Natural killer cell (primary cell): ENCODE results near the gene MEIOSIN. TPM values are rescaled to one million over a fixed set of nuclear protein-coding genes. Genes with fewer than 3 reads are reported as not detected.
A peak's percentile ranks its signal among the peaks of the same experiment; 100 is the strongest.

Experiments
- ATAC-seq, 3 donors: fragments of 150-1000 bp in 2 of 3; fragments of 200-7000 bp in 1 of 3; cut with Tn5 transposase; 1 replicate in 1 of 3; 2 replicates in 2 of 3; pipeline ENCODE4 v1.10.0; 2021; ENCODE audit warnings: mild to moderate bottlenecking in 2 of 3, moderate library complexity in 2 of 3
- DNase-seq, 2 donors: peaks; one replicate each; pipeline versions ENCODE4 v3.0.0 to v3.0.0-alpha.2; 2013 to 2021; ENCODE audit warnings: mixed read lengths in 1 of 2
- H3K27ac ChIP-seq: one replicate; pipeline ENCODE4 v1.5.1; 2013; ENCODE audit warnings: mild to moderate bottlenecking, low read length
- H3K27me3 ChIP-seq: one replicate; pipeline ENCODE4 v1.6.1; 2013; ENCODE audit warnings: low read length; ENCODE audit not compliant: control insufficient read depth, insufficient read depth
- H3K36me3 ChIP-seq: one replicate; pipeline ENCODE4 v1.6.1; 2013; ENCODE audit warnings: low read length; ENCODE audit not compliant: control insufficient read depth, insufficient read depth
- H3K4me1 ChIP-seq: one replicate; pipeline ENCODE4 v1.6.1; 2013; ENCODE audit warnings: low read length; ENCODE audit not compliant: control insufficient read depth, insufficient read depth
- H3K4me3 ChIP-seq: one replicate; pipeline ENCODE4 v1.5.1; 2013; ENCODE audit warnings: low read length
- H3K9me3 ChIP-seq: one replicate; pipeline ENCODE4 v1.6.1; 2013; ENCODE audit warnings: low read length; ENCODE audit not compliant: control insufficient read depth, insufficient read depth
- H3K27ac Mint-ChIP-seq, 2 donors: one replicate each; pipeline ENCODE4 v1.8.0; 2022; ENCODE audit warnings: mild to moderate bottlenecking in 2 of 2, mixed read lengths in 2 of 2, moderate library complexity in 1 of 2
- H3K27me3 Mint-ChIP-seq, 2 donors: one replicate each; pipeline ENCODE4 v1.8.0; 2022; ENCODE audit warnings: low read depth in 2 of 2, mixed read lengths in 2 of 2
- H3K36me3 Mint-ChIP-seq: one replicate; pipeline ENCODE4 v1.8.0; 2022; ENCODE audit warnings: mixed read lengths
- H3K4me1 Mint-ChIP-seq, 2 donors: one replicate each; pipeline ENCODE4 v1.8.0; 2022; ENCODE audit warnings: mixed read lengths in 2 of 2
- H3K4me3 Mint-ChIP-seq: one replicate; pipeline ENCODE4 v1.8.0; 2022; ENCODE audit warnings: mild to moderate bottlenecking, moderate library complexity, mixed read lengths
- H3K9me3 Mint-ChIP-seq, 2 donors: one replicate each; pipeline ENCODE4 v1.8.0; 2022; ENCODE audit warnings: mixed read lengths in 2 of 2
- WGBS: methylation state at CpG from one replicate; pipeline ENCODE4 v1.1.7; 2013; ENCODE audit warnings: missing lambda C conversion rate; ENCODE audit not compliant: insufficient coverage; 5-methylcytosine and 5-hydroxymethylcytosine counted together
- intact Hi-C: fragments of 100-400 bp; cut with micrococcal nuclease; formaldehyde crosslinking; loops from one replicate; pipeline ENCODE4 v1.14.2; 2022
- total RNA-seq, 4 donors: library from RNA; stranded (reverse); fragments of 120-200 nt in 1 of 4; gene quantifications; one replicate each; pipeline versions ENCODE4 v1.2.3 to v1.2.4, GENCODE V29; 2013 to 2022
- TF ChIP-seq, protein P1 (sequence below): fragments of 200-600 bp; IDR thresholded peaks from one replicate; pipeline ENCODE4 v1.8.0; 2022; ENCODE audit warnings: antibody characterized with exemption

The MEIOSIN gene
- total RNA-seq, 3 donors from 2014 or later (not counting 1 experiment from before 2014, with no cell fraction given), result not detected

DNA sequence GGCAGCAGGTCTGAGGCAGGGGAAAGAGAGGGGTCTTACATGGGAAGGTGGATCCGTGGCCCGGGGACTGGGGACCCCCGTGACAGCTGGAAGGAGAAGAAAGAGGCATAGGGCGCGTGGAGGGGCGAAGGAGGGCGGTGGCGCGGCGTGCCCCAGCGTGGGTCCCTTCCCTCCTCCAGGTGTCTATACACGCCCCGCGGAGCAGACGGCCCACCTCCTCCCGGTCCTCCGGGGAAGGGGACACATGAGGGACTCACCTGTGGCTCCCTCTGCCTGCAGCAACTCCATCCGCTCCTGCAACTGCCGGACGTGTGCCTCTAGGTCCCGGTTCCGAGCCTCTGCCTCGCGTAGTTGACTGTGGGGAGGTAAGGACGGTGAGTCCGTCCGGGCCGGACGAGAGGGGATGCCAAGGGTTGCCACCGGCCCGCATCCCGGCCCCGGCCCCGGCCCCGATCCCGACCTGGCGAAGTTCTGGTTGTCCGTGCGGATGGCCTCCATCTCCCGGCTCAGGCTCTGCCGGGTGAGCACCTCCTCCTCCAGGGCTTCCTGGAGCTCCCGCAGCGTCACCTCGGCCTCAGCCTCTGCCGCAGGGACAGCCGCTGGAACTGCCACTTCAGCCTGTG lies 38.2 kb downstream of the MEIOSIN start:
- Histone ChIP-seq H3K27me3 (peaks cover 6% of the 10 kb centered on the region), H3K9me3 (no peaks in the 10 kb centered on the region), H3K36me3 (no peaks in the 10 kb centered on the region), H3K4me1 (peaks cover 31% of the 10 kb centered on the region), H3K27ac (no peak overlapping the region), H3K4me3 (no peak overlapping the region)
- Mint-ChIP-seq H3K4me1 (peaks cover 5 to 28% of the 10 kb centered on the region in 2 donors), H3K9me3 (no peaks in the 10 kb centered on the region), H3K36me3 (no peaks in the 10 kb centered on the region), H3K27ac (peak overlapping the region in 1 of 2 donors; percentile 91), H3K4me3 (peak overlapping the region; percentile 64), H3K27me3 (no peaks in the 10 kb centered on the region)
- TF ChIP-seq, protein P1, sequence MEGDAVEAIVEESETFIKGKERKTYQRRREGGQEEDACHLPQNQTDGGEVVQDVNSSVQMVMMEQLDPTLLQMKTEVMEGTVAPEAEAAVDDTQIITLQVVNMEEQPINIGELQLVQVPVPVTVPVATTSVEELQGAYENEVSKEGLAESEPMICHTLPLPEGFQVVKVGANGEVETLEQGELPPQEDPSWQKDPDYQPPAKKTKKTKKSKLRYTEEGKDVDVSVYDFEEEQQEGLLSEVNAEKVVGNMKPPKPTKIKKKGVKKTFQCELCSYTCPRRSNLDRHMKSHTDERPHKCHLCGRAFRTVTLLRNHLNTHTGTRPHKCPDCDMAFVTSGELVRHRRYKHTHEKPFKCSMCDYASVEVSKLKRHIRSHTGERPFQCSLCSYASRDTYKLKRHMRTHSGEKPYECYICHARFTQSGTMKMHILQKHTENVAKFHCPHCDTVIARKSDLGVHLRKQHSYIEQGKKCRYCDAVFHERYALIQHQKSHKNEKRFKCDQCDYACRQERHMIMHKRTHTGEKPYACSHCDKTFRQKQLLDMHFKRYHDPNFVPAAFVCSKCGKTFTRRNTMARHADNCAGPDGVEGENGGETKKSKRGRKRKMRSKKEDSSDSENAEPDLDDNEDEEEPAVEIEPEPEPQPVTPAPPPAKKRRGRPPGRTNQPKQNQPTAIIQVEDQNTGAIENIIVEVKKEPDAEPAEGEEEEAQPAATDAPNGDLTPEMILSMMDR, result no peak
- DNase-seq (no peak), ATAC-seq (no peak)
- WGBS, result 92% methylated on average over 46 of the region's 46 CpGs
- intact Hi-C loops, result loop anchor here (2.0 to 10.0 kb wide), 3 partner anchors 93 to 243 kb away; partner anchors contain the start of genes FOXA3 and SYMPK

DNA sequence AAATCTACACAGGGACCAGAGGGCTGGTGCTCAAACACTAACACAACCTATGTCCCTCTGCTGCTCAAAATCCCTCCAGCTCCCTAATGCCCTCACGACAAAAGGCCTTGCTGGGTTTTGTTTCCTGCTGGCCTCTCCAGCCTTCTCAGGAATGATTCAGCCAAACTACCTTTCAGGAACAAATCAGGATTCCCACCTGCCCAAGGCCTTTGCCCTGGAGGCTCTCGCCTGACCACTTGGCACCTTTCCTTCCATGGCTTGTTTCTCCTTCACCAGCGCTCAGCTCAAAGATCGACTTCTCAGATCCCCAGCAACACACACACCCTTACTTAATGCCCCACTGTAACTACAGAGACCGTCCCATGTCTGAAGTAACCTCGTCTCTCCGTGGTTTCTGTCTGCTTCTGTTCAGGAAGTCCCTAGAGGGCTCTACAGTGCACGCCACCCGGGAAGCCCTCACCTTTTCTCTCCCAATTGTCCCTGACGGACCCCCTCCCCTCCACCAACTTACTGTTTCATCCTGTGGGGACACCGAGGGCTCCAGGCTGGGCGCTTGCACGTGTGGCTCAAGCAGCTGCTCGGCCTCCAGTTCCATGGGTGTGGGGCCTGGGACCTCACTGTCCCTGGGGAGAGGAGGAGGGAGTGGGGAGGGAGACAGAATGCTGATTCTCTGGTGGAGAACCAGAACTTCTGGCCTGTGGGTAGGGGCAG lies 39.0 kb downstream of the MEIOSIN start:
- Mint-ChIP-seq H3K36me3 (no peaks in the 10 kb centered on the region), H3K27me3 (no peaks in the 10 kb centered on the region), H3K9me3 (no peaks in the 10 kb centered on the region), H3K4me3 (peak overlapping the region; percentile 26), H3K27ac (peak overlapping the region; percentile 8 to 75), H3K4me1 (peaks cover 5 to 28% of the 10 kb centered on the region in 2 donors)
- Histone ChIP-seq H3K27ac (no peak overlapping the region), H3K27me3 (peaks cover under 1% of the 10 kb centered on the region), H3K9me3 (no peaks in the 10 kb centered on the region), H3K36me3 (no peaks in the 10 kb centered on the region), H3K4me1 (peaks cover 31% of the 10 kb centered on the region), H3K4me3 (no peak overlapping the region)
- intact Hi-C loops, result loop anchor here (10.0 kb wide), 2 partner anchors 93 to 243 kb away; partner anchors contain the start of genes FOXA3 and SYMPK
- DNase-seq (no peak), ATAC-seq (no peak)
- TF ChIP-seq, protein P1, result no peak
- WGBS, result 67% methylated on average over 14 of the region's 14 CpGs

DNA sequence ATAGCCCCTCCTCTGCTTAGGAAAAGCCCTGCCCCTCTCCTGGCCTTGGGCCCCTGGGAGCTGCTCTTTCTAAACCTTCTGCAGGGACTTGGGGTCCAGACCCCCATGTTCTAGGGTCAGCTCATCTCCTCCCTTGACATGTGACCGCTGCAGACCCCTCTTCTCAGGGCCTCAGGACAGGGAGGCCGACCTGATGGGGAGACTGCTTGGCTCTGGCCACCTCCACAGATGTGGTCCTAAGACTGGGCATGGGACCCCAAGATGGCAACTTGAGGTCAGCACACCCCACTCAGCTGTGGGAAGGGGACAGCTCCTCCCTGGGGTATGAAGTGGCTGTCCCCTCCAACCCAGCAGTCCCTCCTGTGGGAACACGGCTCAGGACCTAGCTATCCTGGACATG lies 39.7 kb downstream of the MEIOSIN start:
- ATAC-seq (no peak), DNase-seq (no peak)
- Mint-ChIP-seq H3K27me3 (no peaks in the 10 kb centered on the region), H3K36me3 (no peaks in the 10 kb centered on the region), H3K27ac (no peak overlapping the region), H3K9me3 (no peaks in the 10 kb centered on the region), H3K4me1 (peaks cover 5 to 28% of the 10 kb centered on the region in 2 donors), H3K4me3 (no peak overlapping the region)
- intact Hi-C loops, result loop anchor here (10.0 kb wide), 2 partner anchors 92 to 242 kb away; partner anchors contain the start of genes FOXA3 and SYMPK
- no peaks in the 10 kb centered on the region for H3K27me3 ChIP-seq
- H3K4me3 ChIP-seq, result no peak overlapping the region
- no peak overlapping the region for H3K27ac ChIP-seq
- TF ChIP-seq, protein P1, result no peak
- 96% methylated on average over 3 of the region's 3 CpGs for WGBS
- H3K9me3 ChIP-seq, result no peaks in the 10 kb centered on the region
- H3K36me3 ChIP-seq, result no peaks in the 10 kb centered on the region
- H3K4me1 ChIP-seq, result peaks cover 25% of the 10 kb centered on the region
